Caco-2 (cell line): ENCODE results near the gene NYNRIN. TPM values are rescaled to one million over a fixed set of nuclear protein-coding genes. Genes with fewer than 3 reads are reported as not detected.

ENCODE experiments used
- BruUV-seq: library from RNA; stranded (reverse); fragments of 400-500 nt; replicated peaks from 2 replicates; lab custom pipeline; 2021; lab: Mats Ljungman, UMichigan
- CTCF ChIA-PET: fragments of 300-600 bp; sonication (Branson Sonifier 250); formaldehyde crosslinking; loops from one replicate; lab custom pipeline; 2022; ENCODE audit warnings: antibody characterized with exemption; lab: Charles Lee
- POLR2A ChIA-PET: fragments of 300-600 bp; sonication (Branson Sonifier 250); formaldehyde crosslinking; loops from one replicate; lab custom pipeline; 2022; ENCODE audit warnings: antibody characterized with exemption; lab: Charles Lee
- DNase-seq, 2 experiments: peaks; one replicate each; pipeline versions ENCODE4 v3.0.0 to v3.0.0-alpha.2; 2020 to 2022
- H3K27me3 ChIP-seq: replicated peaks from 2 replicates; pipeline ENCODE4 v1.6.0; 2011; ENCODE audit warnings: low read length; ENCODE audit not compliant: control insufficient read depth, insufficient read depth
- H3K36me3 ChIP-seq: 2 replicates; pipeline ENCODE4 v1.5.1; 2011; ENCODE audit warnings: low read length; ENCODE audit not compliant: control insufficient read depth, insufficient read depth
- H3K4me1 ChIP-seq: fragments of 250-450 bp; sonication (Bioruptor Pico); 2 replicates; pipeline ENCODE4 v1.5.1; 2020; ENCODE audit warnings: mild to moderate bottlenecking
- H3K4me3 ChIP-seq: 2 replicates; pipeline ENCODE4 v1.5.1; 2011; ENCODE audit warnings: low read depth, mild to moderate bottlenecking, control low read depth, low read length
- H3K9me3 ChIP-seq: fragments of 250-450 bp; sonication (Bioruptor Pico); 2 replicates; pipeline ENCODE4 v1.5.1; 2020; ENCODE audit warnings: mild to moderate bottlenecking, moderate library complexity
- H3K27ac Mint-ChIP-seq: one replicate; pipeline ENCODE4 v1.8.0; 2022; ENCODE audit warnings: mixed read lengths; ENCODE audit not compliant: unreplicated experiment
- H3K27me3 Mint-ChIP-seq: one replicate; pipeline ENCODE4 v1.8.0; 2022; ENCODE audit warnings: mixed read lengths; ENCODE audit not compliant: insufficient read depth, unreplicated experiment
- H3K36me3 Mint-ChIP-seq: one replicate; pipeline ENCODE4 v1.8.0; 2022; ENCODE audit warnings: mild to moderate bottlenecking, mixed read lengths; ENCODE audit not compliant: insufficient read depth, unreplicated experiment
- H3K4me1 Mint-ChIP-seq: one replicate; pipeline ENCODE4 v1.8.0; 2022; ENCODE audit warnings: low read depth, mixed read lengths; ENCODE audit not compliant: unreplicated experiment
- H3K4me3 Mint-ChIP-seq: one replicate; pipeline ENCODE4 v1.8.0; 2022; ENCODE audit warnings: mild to moderate bottlenecking, moderate library complexity, mixed read lengths; ENCODE audit not compliant: unreplicated experiment
- H3K9me3 Mint-ChIP-seq: one replicate; pipeline ENCODE4 v1.8.0; 2022; ENCODE audit warnings: mixed read lengths; ENCODE audit not compliant: unreplicated experiment
- CTCF ChIP-seq, 2 experiments: fragments of 200-600 bp in 1 of 2; IDR thresholded peaks; 1 replicate in 1 of 2; 2 replicates in 1 of 2; pipeline versions ENCODE4 v1.5.1 to v1.8.0; 2011 to 2022; ENCODE audit warnings: antibody characterized with exemption in 1 of 2, control low read depth in 1 of 2, inconsistent platforms in 1 of 2, low read depth in 1 of 2, low read length in 1 of 2, mild to moderate bottlenecking in 1 of 2, moderate library complexity in 1 of 2; ENCODE audit not compliant: insufficient read depth in 1 of 2, severe bottlenecking in 1 of 2, unreplicated experiment in 1 of 2
- intact Hi-C: fragments of 100-400 bp; cut with micrococcal nuclease; formaldehyde crosslinking; loops from one replicate; pipeline ENCODE4 v1.10.0; 2022; ENCODE audit not compliant: unreplicated experiment
- total RNA-seq: library from RNA; stranded (reverse); gene quantifications from 2 replicates; pipeline ENCODE4 v1.2.3, GENCODE V29; 2022

Gene NYNRIN
- total RNA-seq, 1 experiment from 2014 or later, result 5.9 TPM

- H3K36me3 Mint-ChIP-seq, result no peaks in the 10 kb centered on the region
- intact Hi-C loops, result no loop called here
- H3K4me1 Mint-ChIP-seq, result no peaks in the 10 kb centered on the region
- H3K4me3 Mint-ChIP-seq, result no peak overlapping the region
- ChIA-PET POLR2A (no interaction called here), CTCF (no interaction called here)
- no peaks in the 10 kb centered on the region for H3K27me3 Mint-ChIP-seq
- H3K27me3 ChIP-seq, result no peaks in the 10 kb centered on the region
- no peaks in the 10 kb centered on the region for H3K9me3 Mint-ChIP-seq
- no peaks in the 10 kb centered on the region for H3K4me1 ChIP-seq
- BruUV-seq, result no TSS peak
- H3K27ac Mint-ChIP-seq, result no peak overlapping the region
- no peak overlapping the region for H3K4me3 ChIP-seq
- TF ChIP-seq CTCF (IDR thresholded peaks at IDR 0.05; ENCODE audit: insufficient read depth in 1 of 2, low read depth in 1 of 2, low read length in 1 of 2, severe bottlenecking in 1 of 2, unreplicated experiment in 1 of 2), result no peak
- no peaks in the 10 kb centered on the region for H3K9me3 ChIP-seq
- no peaks in the 10 kb centered on the region; the same call in 1 of the 2 replicates for H3K36me3 ChIP-seq
- DNase-seq, result no peak
Observed at GRCh38 chr14:24414732-24415420, 16.1 kb downstream of the NYNRIN start.

- CTCF ChIA-PET, result no interaction called here
- Mint-ChIP-seq H3K4me3 (no peak overlapping the region), H3K9me3 (no peaks in the 10 kb centered on the region), H3K27me3 (no peaks in the 10 kb centered on the region), H3K4me1 (no peaks in the 10 kb centered on the region), H3K27ac (no peak overlapping the region), H3K36me3 (no peaks in the 10 kb centered on the region)
- intact Hi-C loops, result no loop called here
- TF ChIP-seq CTCF (IDR thresholded peaks at IDR 0.05; ENCODE audit: insufficient read depth in 1 of 2, low read depth in 1 of 2, low read length in 1 of 2, severe bottlenecking in 1 of 2, unreplicated experiment in 1 of 2), result no peak
- H3K9me3 ChIP-seq, result no peaks in the 10 kb centered on the region
- no peak for DNase-seq
- POLR2A ChIA-PET, result no interaction called here
- no peaks in the 10 kb centered on the region for H3K4me1 ChIP-seq
- no peaks in the 10 kb centered on the region for H3K27me3 ChIP-seq
- no peaks in the 10 kb centered on the region; the same call in 1 of the 2 replicates for H3K36me3 ChIP-seq
- BruUV-seq, result no TSS peak
- H3K4me3 ChIP-seq, result no peak overlapping the region
Observed at GRCh38 chr14:24415421-24416253, 16.8 kb downstream of the NYNRIN start.

- Histone ChIP-seq H3K9me3 (no peaks in the 10 kb centered on the region), H3K36me3 (no peaks in the 10 kb centered on the region; the same call in 1 of the 2 replicates), H3K4me3 (no peak overlapping the region), H3K4me1 (no peaks in the 10 kb centered on the region), H3K27me3 (no peaks in the 10 kb centered on the region)
- Mint-ChIP-seq H3K27ac (no peak overlapping the region), H3K4me3 (no peak overlapping the region), H3K36me3 (no peaks in the 10 kb centered on the region), H3K4me1 (no peaks in the 10 kb centered on the region), H3K27me3 (no peaks in the 10 kb centered on the region), H3K9me3 (no peaks in the 10 kb centered on the region)
- no peak for TF ChIP-seq CTCF (IDR thresholded peaks at IDR 0.05; ENCODE audit: insufficient read depth in 1 of 2, low read depth in 1 of 2, low read length in 1 of 2, severe bottlenecking in 1 of 2, unreplicated experiment in 1 of 2)
- DNase-seq, result no peak
- BruUV-seq, result no TSS peak
- ChIA-PET CTCF (no interaction called here), POLR2A (no interaction called here)
- intact Hi-C loops, result no loop called here
Observed at GRCh38 chr14:24416254-24416931, 17.6 kb downstream of the NYNRIN start.
